HepG2 (cell line): ENCODE data around the gene CSNK1E. TPM values are rescaled to one million over a fixed set of nuclear protein-coding genes. Genes with fewer than 3 reads are reported as not detected.

Experiments
- ATAC-seq: fragments of 200-7000 bp; cut with Tn5 transposase; 3 replicates; pipeline ENCODE4 v1.9.1; 2020; ENCODE audit warnings: mild to moderate bottlenecking, moderate library complexity
- BruUV-seq: library from RNA; stranded (reverse); fragments of 400-500 nt; replicated peaks from 2 replicates; lab custom pipeline; 2021; lab: Mats Ljungman, UMichigan
- CTCF ChIA-PET: fragments of 300-600 bp; formaldehyde crosslinking; extraction: SDS; loops from one replicate; lab custom pipeline; 2021; ENCODE audit warnings: low total read pairs, inconsistent platforms, low intra/inter-chr PET ratio; lab: Yijun Ruan, JAX
- POLR2A ChIA-PET: fragments of 350-600 bp; sonication (Branson Sonifier 250); formaldehyde crosslinking; loops from one replicate; lab custom pipeline; 2020; ENCODE audit warnings: antibody characterized with exemption, inconsistent platforms; lab: Yijun Ruan, JAX
- DNase-seq: peaks from one replicate; pipeline ENCODE4 v3.0.0-alpha.2; 2015; ENCODE audit warnings: low spot score
- FAIRE-seq: peaks from 3 replicates; lab custom pipeline; 2011; peaks lifted over from hg19 to GRCh38; lab: Jason Lieb, UNC
- H2AFZ ChIP-seq: one replicate; pipeline ENCODE4 v1.6.1; 2011; ENCODE audit warnings: low read length, inconsistent platforms
- H3K27ac ChIP-seq: fragments of 300-600 bp; 3 replicates; pipeline ENCODE4 v1.8.0; 2011; ENCODE audit warnings: mixed run types, mild to moderate bottlenecking, mixed read lengths, low read length, inconsistent platforms; ENCODE audit not compliant: insufficient read depth; ENCODE audit errors: extremely low read length
- H3K27me3 ChIP-seq, 2 experiments: fragments of 200-600 bp in 1 of 2; 2 replicates in 1 of 2; 3 replicates in 1 of 2; pipeline versions ENCODE4 v1.6.0 to v1.8.0; 2011; ENCODE audit warnings: low read length in 2 of 2, mild to moderate bottlenecking in 2 of 2, moderate library complexity in 2 of 2, inconsistent platforms in 1 of 2; ENCODE audit not compliant: insufficient read depth in 2 of 2, control insufficient read depth in 1 of 2
- H3K36me3 ChIP-seq, 2 experiments: fragments of 200-600 bp in 1 of 2; replicated peaks in 1 of 2; 2 replicates in 1 of 2; 3 replicates in 1 of 2; pipeline versions ENCODE4 v1.5.1 to v1.8.0; 2011; ENCODE audit warnings: low read length in 2 of 2, inconsistent platforms in 1 of 2; ENCODE audit not compliant: insufficient read depth in 2 of 2, control insufficient read depth in 1 of 2
- H3K4me1 ChIP-seq: 2 replicates; pipeline ENCODE4 v1.5.1; 2012; ENCODE audit warnings: low read length, inconsistent platforms; ENCODE audit not compliant: insufficient read depth
- H3K4me2 ChIP-seq: 2 replicates; pipeline ENCODE4 v1.6.0; 2011; ENCODE audit warnings: low read depth, low read length, inconsistent platforms
- H3K4me3 ChIP-seq, 3 experiments: fragments of 200-600 bp in 1 of 3; sonication (generic), shearing (Covaris generic) in 1 of 3; replicated peaks in 1 of 3; 2 replicates each; pipeline ENCODE4 v1.5.1; 2011 to 2016; ENCODE audit warnings: low read length in 3 of 3, inconsistent platforms in 2 of 3, low read depth in 2 of 3, mild to moderate bottlenecking in 2 of 3, control low read depth in 1 of 3, mixed read lengths in 1 of 3; ENCODE audit not compliant: insufficient read depth in 1 of 3
- H3K79me2 ChIP-seq: one replicate; pipeline ENCODE4 v1.6.1; 2011; ENCODE audit warnings: low read length, inconsistent platforms; ENCODE audit not compliant: insufficient read depth
- H3K9ac ChIP-seq: 2 replicates; pipeline ENCODE4 v1.6.0; 2011; ENCODE audit warnings: mild to moderate bottlenecking, low read depth, low read length, inconsistent platforms; ENCODE audit not compliant: insufficient read depth
- H3K9me3 ChIP-seq: 2 replicates; pipeline ENCODE4 v1.5.1; 2012; ENCODE audit warnings: mild to moderate bottlenecking, low read length
- H4K20me1 ChIP-seq: 2 replicates; pipeline ENCODE4 v1.6.0; 2011; ENCODE audit warnings: inconsistent platforms, mild to moderate bottlenecking, low read length, moderate library complexity; ENCODE audit not compliant: insufficient read depth
- EEA1 ChIP-seq: sonication (generic); formaldehyde crosslinking; IDR thresholded peaks from 2 replicates; pipeline ENCODE4 v1.5.1; 2020; ENCODE audit warnings: mild to moderate bottlenecking, missing genetic modification reagents, borderline replicate concordance
- HDAC2 ChIP-seq: sonication (generic); formaldehyde crosslinking; IDR thresholded peaks from 2 replicates; pipeline ENCODE4 v1.4.0; 2020; ENCODE audit warnings: missing genetic modification reagents
- IRF2 ChIP-seq: IDR thresholded peaks from 2 replicates; pipeline ENCODE4 v1.6.1; 2018; ENCODE audit warnings: missing genetic modification reagents, missing compliant biosample characterization
- KLF12 ChIP-seq: sonication (generic); formaldehyde crosslinking; IDR thresholded peaks from 2 replicates; pipeline ENCODE4 v1.4.0; 2020; ENCODE audit warnings: missing genetic modification reagents, borderline replicate concordance
- PITX1 ChIP-seq: sonication (generic); formaldehyde crosslinking; IDR thresholded peaks from 2 replicates; pipeline ENCODE4 v1.5.1; 2020; ENCODE audit warnings: mild to moderate bottlenecking, missing genetic modification reagents
- SAP130 ChIP-seq: IDR thresholded peaks from 2 replicates; pipeline ENCODE4 v1.6.1; 2016; ENCODE audit warnings: low read depth
- SIN3A ChIP-seq: IDR thresholded peaks from 2 replicates; pipeline ENCODE4 v1.6.1; 2011; ENCODE audit warnings: low read depth, mild to moderate bottlenecking, control low read depth, low read length, borderline replicate concordance
- SMARCE1 ChIP-seq: fragments of 450-650 bp; IDR thresholded peaks from 2 replicates; pipeline ENCODE4 v1.6.1; 2017; ENCODE audit warnings: borderline replicate concordance
- SNAPC2 ChIP-seq: sonication (generic); formaldehyde crosslinking; IDR thresholded peaks from 2 replicates; pipeline ENCODE4 v1.8.1; 2022; ENCODE audit warnings: mild to moderate bottlenecking, missing genetic modification reagents
- ZEB1 ChIP-seq: IDR thresholded peaks from 2 replicates; pipeline ENCODE4 v1.6.1; 2012; ENCODE audit warnings: mild to moderate bottlenecking, low read depth, inconsistent platforms; ENCODE audit not compliant: insufficient replicate concordance
- ZNF614 ChIP-seq: IDR thresholded peaks from 2 replicates; pipeline ENCODE4 v1.6.1; 2018; ENCODE audit warnings: missing biosample characterization, missing genetic modification reagents, inconsistent platforms, borderline replicate concordance
- ZNF75D ChIP-seq: sonication (generic); formaldehyde crosslinking; IDR thresholded peaks from 2 replicates; pipeline ENCODE4 v1.8.1; 2023; ENCODE audit warnings: missing genetic modification reagents, mild to moderate bottlenecking, borderline replicate concordance
- WGBS: methylation state at CpG from one replicate; pipeline ENCODE4 v1.1.6; 2017; ENCODE audit warnings: low lambda C conversion rate; 5-methylcytosine and 5-hydroxymethylcytosine counted together
- in situ Hi-C: cut with HindIII; loops from 2 replicates; pipeline ENCODE4 v1.10.0; 2017; ENCODE audit warnings: low pct_unique_long_range_greater_than_20kb; ENCODE audit not compliant: extremely low pct_ligation_motif_present
- intact Hi-C: fragments of 100-400 bp; cut with micrococcal nuclease; formaldehyde crosslinking; loops from one replicate; pipeline ENCODE4 v1.10.0; 2022; ENCODE audit not compliant: unreplicated experiment
- polyA plus RNA-seq, 8 experiments: library from polyadenylated mRNA; depleted of rRNA in 3 of 8; stranded (reverse) in 7 of 8; unstranded in 1 of 8; fragments of >200 nt; fragmentation: Illumina TruSeq in 4 of 8; extraction: Trizol in 4 of 8; gene quantifications; 2 replicates each; pipeline versions ENCODE4 v1.2.1 to v1.2.3, GENCODE V29; 2011 to 2016; ENCODE audit warnings: low read depth in 4 of 8, missing spikeins in 1 of 8, mixed read lengths in 1 of 8; ENCODE audit not compliant: insufficient read depth in 1 of 8
- total RNA-seq, 5 experiments: library from RNA; depleted of rRNA; stranded (reverse); fragments of >200 nt; fragmentation: Illumina TruSeq; extraction: Trizol; gene quantifications; 2 replicates each; pipeline ENCODE4 v1.2.3, GENCODE V29; 2016; ENCODE audit warnings: low read depth in 1 of 5
- TF ChIP-seq, protein P1 (sequence below): sonication (generic); formaldehyde crosslinking; IDR thresholded peaks from 2 replicates; pipeline ENCODE4 v1.4.0; 2020; ENCODE audit warnings: missing genetic modification reagents, borderline replicate concordance
- TF ChIP-seq, protein P2 (sequence below): sonication (generic); formaldehyde crosslinking; IDR thresholded peaks from 2 replicates; pipeline ENCODE4; 2020; ENCODE audit warnings: missing genetic modification reagents, mild to moderate bottlenecking, borderline replicate concordance
- TF ChIP-seq, protein P3 (sequence below): sonication (generic); formaldehyde crosslinking; IDR thresholded peaks from 2 replicates; pipeline ENCODE4 v1.5.0; 2020; ENCODE audit warnings: mild to moderate bottlenecking, low read depth, missing genetic modification reagents, borderline replicate concordance

CSNK1E gene
- total and polyA plus RNA-seq, 2 of the 13 experiments (the other 11 are each of a cell fraction or from before 2014, with no cell fraction given) = 34.7 to 129 TPM

DNA sequence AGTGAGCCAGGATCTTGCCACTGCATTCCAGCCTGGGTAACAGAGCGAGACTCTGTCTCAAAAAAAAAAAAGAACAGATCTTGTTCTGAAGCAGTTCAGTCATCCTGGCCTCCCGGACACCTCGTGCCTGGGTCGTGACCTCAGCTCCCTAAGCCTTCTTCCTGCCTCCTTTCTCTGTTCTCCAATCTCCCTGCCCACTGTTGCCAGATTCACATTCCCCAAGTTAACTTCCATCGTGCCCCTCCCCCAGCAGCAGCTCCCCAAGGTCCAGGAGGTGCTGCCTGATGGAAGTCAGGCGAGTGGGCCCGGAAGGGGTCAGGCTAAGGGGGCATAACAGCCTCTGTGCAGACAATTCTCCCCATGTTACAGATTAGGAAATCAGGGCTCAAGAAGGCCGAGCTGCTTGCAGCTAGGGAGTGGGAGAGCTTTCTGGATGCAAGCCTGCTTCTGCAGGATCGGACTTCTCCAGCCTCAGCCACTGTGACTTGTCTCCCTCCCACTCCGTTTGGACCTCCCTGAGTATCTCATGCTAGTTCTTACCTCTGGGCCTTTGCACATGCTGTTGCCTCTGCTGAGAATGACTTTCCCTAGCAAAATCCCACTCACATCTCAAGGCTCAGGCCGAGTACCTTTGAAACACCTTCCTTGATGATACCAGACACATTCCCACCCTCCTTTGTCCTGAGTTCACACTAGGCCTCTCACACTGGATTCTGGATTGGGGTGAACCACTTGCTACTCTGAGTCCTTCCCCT is 30.1 kb downstream of the CSNK1E start (continued):
- TF ChIP-seq HDAC2 (CRISPR knock-in tag) = no peak
- no peak for TF ChIP-seq SNAPC2

DNA sequence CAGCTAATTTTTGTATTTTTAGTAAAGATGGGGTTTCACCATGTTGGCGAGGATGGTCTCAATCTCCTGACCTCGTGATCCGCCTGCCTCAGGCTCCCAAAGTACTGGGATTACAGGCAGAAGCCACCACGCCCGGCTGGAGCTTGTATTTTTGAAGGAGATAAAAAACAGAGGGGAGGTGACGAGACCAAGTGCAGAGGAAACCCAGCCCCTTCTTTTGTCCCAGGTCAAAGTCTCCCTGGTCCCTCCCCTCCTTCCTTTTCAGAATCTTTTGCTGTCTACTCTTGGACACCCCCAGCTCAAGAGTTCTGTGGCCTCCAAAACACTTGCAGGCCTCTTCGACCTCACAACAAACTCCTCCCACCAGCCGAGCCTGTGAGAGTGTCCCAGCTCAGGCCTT is 32.2 kb downstream of the CSNK1E start:
- no peak overlapping the region for H3K9ac ChIP-seq
- no peaks in the 10 kb centered on the region for H3K36me3 ChIP-seq
- in situ Hi-C loops = no loop called here
- no peaks in the 10 kb centered on the region for H3K9me3 ChIP-seq
- no TSS peak for BruUV-seq
- no peak overlapping the region for H3K4me2 ChIP-seq
- POLR2A ChIA-PET = interaction anchor here (0.6 kb wide), 1 partner anchor 328 kb away, joined by 3 read pairs; no protein-coding TSS in a partner anchor
- no peak overlapping the region for H3K4me3 ChIP-seq
- no peak overlapping the region for H2AFZ ChIP-seq
- H3K27me3 ChIP-seq = no peaks in the 10 kb centered on the region
- no peak overlapping the region for H3K27ac ChIP-seq
- H3K79me2 ChIP-seq = no peaks in the 10 kb centered on the region
- FAIRE-seq (no peak), DNase-seq (no peak), ATAC-seq (no peak)
- WGBS = 65% methylated on average over 8 of the region's 8 CpGs
- peaks cover 58% of the 10 kb centered on the region for H3K4me1 ChIP-seq
- intact Hi-C loops = no loop called here
- CTCF ChIA-PET = no interaction called here
- no peaks in the 10 kb centered on the region for H4K20me1 ChIP-seq
- TF ChIP-seq KLF12 (CRISPR knock-in tag) = no peak
- TF ChIP-seq, protein P1, sequence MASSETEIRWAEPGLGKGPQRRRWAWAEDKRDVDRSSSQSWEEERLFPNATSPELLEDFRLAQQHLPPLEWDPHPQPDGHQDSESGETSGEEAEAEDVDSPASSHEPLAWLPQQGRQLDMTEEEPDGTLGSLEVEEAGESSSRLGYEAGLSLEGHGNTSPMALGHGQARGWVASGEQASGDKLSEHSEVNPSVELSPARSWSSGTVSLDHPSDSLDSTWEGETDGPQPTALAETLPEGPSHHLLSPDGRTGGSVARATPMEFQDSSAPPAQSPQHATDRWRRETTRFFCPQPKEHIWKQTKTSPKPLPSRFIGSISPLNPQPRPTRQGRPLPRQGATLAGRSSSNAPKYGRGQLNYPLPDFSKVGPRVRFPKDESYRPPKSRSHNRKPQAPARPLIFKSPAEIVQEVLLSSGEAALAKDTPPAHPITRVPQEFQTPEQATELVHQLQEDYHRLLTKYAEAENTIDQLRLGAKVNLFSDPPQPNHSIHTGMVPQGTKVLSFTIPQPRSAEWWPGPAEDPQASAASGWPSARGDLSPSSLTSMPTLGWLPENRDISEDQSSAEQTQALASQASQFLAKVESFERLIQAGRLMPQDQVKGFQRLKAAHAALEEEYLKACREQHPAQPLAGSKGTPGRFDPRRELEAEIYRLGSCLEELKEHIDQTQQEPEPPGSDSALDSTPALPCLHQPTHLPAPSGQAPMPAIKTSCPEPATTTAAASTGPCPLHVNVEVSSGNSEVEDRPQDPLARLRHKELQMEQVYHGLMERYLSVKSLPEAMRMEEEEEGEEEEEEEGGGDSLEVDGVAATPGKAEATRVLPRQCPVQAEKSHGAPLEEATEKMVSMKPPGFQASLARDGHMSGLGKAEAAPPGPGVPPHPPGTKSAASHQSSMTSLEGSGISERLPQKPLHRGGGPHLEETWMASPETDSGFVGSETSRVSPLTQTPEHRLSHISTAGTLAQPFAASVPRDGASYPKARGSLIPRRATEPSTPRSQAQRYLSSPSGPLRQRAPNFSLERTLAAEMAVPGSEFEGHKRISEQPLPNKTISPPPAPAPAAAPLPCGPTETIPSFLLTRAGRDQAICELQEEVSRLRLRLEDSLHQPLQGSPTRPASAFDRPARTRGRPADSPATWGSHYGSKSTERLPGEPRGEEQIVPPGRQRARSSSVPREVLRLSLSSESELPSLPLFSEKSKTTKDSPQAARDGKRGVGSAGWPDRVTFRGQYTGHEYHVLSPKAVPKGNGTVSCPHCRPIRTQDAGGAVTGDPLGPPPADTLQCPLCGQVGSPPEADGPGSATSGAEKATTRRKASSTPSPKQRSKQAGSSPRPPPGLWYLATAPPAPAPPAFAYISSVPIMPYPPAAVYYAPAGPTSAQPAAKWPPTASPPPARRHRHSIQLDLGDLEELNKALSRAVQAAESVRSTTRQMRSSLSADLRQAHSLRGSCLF (CRISPR knock-in tag) = no peak
- TF ChIP-seq, protein P2, sequence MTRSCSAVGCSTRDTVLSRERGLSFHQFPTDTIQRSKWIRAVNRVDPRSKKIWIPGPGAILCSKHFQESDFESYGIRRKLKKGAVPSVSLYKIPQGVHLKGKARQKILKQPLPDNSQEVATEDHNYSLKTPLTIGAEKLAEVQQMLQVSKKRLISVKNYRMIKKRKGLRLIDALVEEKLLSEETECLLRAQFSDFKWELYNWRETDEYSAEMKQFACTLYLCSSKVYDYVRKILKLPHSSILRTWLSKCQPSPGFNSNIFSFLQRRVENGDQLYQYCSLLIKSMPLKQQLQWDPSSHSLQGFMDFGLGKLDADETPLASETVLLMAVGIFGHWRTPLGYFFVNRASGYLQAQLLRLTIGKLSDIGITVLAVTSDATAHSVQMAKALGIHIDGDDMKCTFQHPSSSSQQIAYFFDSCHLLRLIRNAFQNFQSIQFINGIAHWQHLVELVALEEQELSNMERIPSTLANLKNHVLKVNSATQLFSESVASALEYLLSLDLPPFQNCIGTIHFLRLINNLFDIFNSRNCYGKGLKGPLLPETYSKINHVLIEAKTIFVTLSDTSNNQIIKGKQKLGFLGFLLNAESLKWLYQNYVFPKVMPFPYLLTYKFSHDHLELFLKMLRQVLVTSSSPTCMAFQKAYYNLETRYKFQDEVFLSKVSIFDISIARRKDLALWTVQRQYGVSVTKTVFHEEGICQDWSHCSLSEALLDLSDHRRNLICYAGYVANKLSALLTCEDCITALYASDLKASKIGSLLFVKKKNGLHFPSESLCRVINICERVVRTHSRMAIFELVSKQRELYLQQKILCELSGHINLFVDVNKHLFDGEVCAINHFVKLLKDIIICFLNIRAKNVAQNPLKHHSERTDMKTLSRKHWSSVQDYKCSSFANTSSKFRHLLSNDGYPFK (CRISPR knock-in tag) = no peak
- TF ChIP-seq IRF2 (CRISPR knock-in tag) = no peak
- no peak for TF ChIP-seq PITX1 (CRISPR knock-in tag)
- TF ChIP-seq SMARCE1 = no peak
- no peak for TF ChIP-seq ZNF614 (CRISPR knock-in tag)
- TF ChIP-seq, protein P3, sequence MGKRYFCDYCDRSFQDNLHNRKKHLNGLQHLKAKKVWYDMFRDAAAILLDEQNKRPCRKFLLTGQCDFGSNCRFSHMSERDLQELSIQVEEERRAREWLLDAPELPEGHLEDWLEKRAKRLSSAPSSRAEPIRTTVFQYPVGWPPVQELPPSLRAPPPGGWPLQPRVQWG (CRISPR knock-in tag) = no peak
- TF ChIP-seq EEA1 (CRISPR knock-in tag) = no peak
- TF ChIP-seq SAP130 (CRISPR knock-in tag) = no peak
- TF ChIP-seq SIN3A = no peak
- no peak for TF ChIP-seq ZNF75D
- no peak for TF ChIP-seq ZEB1
